HUDEP-2 (cell line): ENCODE measurements around the gene GALNT12.

Experiments used
- DNase-seq, 76 experiments: peaks; one replicate each; lab custom pipeline; 2025; ENCODE audit not compliant: unreplicated experiment in 76 of 76; lab: John Stamatoyannopoulos, UW

Gene GALNT12

DNA sequence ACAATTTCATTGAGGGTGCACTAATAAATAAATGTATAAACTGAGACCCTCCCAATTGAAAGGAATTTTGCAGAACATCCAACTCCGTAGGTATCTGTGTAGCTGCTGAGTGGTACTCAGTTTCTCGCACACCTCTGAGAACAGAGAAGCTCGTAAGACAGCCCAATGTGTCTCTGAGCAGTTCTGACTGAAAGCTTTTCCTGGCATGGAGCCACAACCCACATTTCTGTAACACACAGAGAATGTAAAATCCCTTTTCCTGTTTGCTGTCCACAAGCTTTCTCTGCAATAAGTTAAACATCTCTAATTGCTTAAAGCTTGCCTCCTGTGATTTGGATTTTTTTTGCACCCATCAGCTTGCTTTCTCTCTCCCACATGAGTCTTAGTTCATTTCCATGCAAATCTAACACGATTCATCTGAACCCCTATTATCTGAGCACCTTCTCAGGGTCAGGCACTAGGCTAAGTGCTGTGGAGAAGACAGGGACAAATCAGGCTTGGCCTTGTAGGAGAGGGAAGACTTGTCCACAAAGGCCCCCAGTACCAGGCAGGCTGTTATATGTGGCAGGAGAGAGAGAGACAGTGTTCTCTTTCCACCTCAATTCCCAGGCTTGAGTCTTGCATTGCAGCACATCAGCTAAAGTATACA is 92.1 kb downstream of the GALNT12 start:
- peak in 1 of 76 experiments; percentile 13 for DNase-seq
